GM19043 (cell line): ENCODE data around the gene PBX4.

ENCODE experiments used
- ATAC-seq: cut with Tn5 transposase; IDR thresholded peaks from one replicate; pipeline ENCODE4 v1.9.1; 2021; ENCODE audit warnings: low read depth; ENCODE audit not compliant: unreplicated experiment

The PBX4 gene

GRCh38 chr19:19559931-19560330, 58.6 kb downstream of the PBX4 start:
- ATAC-seq = no peak

GRCh38 chr19:19558636-19559035, 59.9 kb downstream of the PBX4 start:
- ATAC-seq = no peak

- no peak for ATAC-seq
Measured at GRCh38 chr19:19558055-19558454, 60.4 kb downstream of the PBX4 start.

GRCh38 chr19:19554074-19555023, 64.1 kb downstream of the PBX4 start:
- no peak for ATAC-seq

- ATAC-seq = no peak
Measured at GRCh38 chr19:19553670-19554069, 64.8 kb downstream of the PBX4 start.

- ATAC-seq = no peak
Measured at GRCh38 chr19:19552798-19553197, 65.7 kb downstream of the PBX4 start.

- ATAC-seq = no peak
Measured at GRCh38 chr19:19551853-19552192, 66.7 kb downstream of the PBX4 start.

- no peak for ATAC-seq
Measured at GRCh38 chr19:19550972-19551852, 67.3 kb downstream of the PBX4 start.

- ATAC-seq = no peak
Measured at GRCh38 chr19:19550485-19550929, 68.0 kb downstream of the PBX4 start.

- ATAC-seq = no peak
Measured at GRCh38 chr19:19549804-19550464, 68.6 kb downstream of the PBX4 start.

GRCh38 chr19:19548915-19549759, 69.3 kb downstream of the PBX4 start:
- no peak for ATAC-seq

GRCh38 chr19:19547674-19548336, 70.7 kb downstream of the PBX4 start:
- ATAC-seq = no peak

GRCh38 chr19:19546751-19547162, 71.7 kb downstream of the PBX4 start:
- ATAC-seq = no peak

GRCh38 chr19:19545707-19546106, 72.8 kb downstream of the PBX4 start:
- no peak for ATAC-seq

GRCh38 chr19:19544954-19545591, 73.4 kb downstream of the PBX4 start:
- ATAC-seq = no peak

- no peak for ATAC-seq
Measured at GRCh38 chr19:19544257-19544953, 74.1 kb downstream of the PBX4 start.

GRCh38 chr19:19543640-19544039, 74.8 kb downstream of the PBX4 start:
- no peak for ATAC-seq

- no peak for ATAC-seq
Measured at GRCh38 chr19:19543101-19543500, 75.4 kb downstream of the PBX4 start.
